Measurements from ENCODE around the gene APBA2.

APBA2 gene

GRCh38 chr15:28969511-28970085, 83.8 kb downstream of the APBA2 start:
- Histone ChIP-seq H4K8ac (ENCODE audit: low read depth, low read length) (no peak overlapping the region), H2BK5ac (ENCODE audit: low read length) (no peak overlapping the region), H4K91ac (ENCODE audit: low read depth, low read length, poor library complexity) (no peak overlapping the region), H3K4me2 (ENCODE audit: insufficient read depth, low read length, poor library complexity, severe bottlenecking) (no peak overlapping the region), H3K4me1 (ENCODE audit: control insufficient read depth in 2 of 2, insufficient read depth in 1 of 2, low read depth in 1 of 2, low read length in 2 of 2) (no peaks in the 10 kb centered on the region), H3K79me1 (ENCODE audit: low read depth, low read length) (no peaks in the 10 kb centered on the region), H3K4ac (ENCODE audit: low read length) (no peak overlapping the region), H3K9me3 (replicated peaks in 1 of 2; ENCODE audit: control insufficient read depth in 2 of 2, insufficient read depth in 1 of 2, low read depth in 1 of 2, low read length in 2 of 2) (peaks cover 0 to 3% of the 10 kb centered on the region in 2 donors), H3K9ac (ENCODE audit: low read depth, low read length, poor library complexity) (no peak overlapping the region), H2AK5ac (ENCODE audit: low read depth, low read length) (no peak overlapping the region), H2BK15ac (ENCODE audit: low read length) (no peak overlapping the region), H3K23ac (ENCODE audit: low read depth, low read length, poor library complexity) (no peak overlapping the region), H3K18ac (ENCODE audit: low read length) (no peak overlapping the region), H3K27me3 (ENCODE audit: control insufficient read depth in 3 of 3, insufficient read depth in 3 of 3, low read depth in 1 of 3, low read length in 3 of 3) (no peaks in the 10 kb centered on the region), H2BK120ac (ENCODE audit: low read depth, low read length) (no peak overlapping the region), H2BK12ac (ENCODE audit: low read length) (no peak overlapping the region), H3K36me3 (replicated peaks in 1 of 2; ENCODE audit: control insufficient read depth in 2 of 2, insufficient read depth in 2 of 2, low read length in 2 of 2) (peaks cover 0 to 8% of the 10 kb centered on the region in 2 donors), H2AFZ (ENCODE audit: low read length) (no peak overlapping the region), H3K27ac (replicated peaks; ENCODE audit: low read length) (no peak overlapping the region), H3K4me3 (ENCODE audit: low read length in 2 of 2) (no peak overlapping the region), H3K14ac (ENCODE audit: low read length) (no peak overlapping the region)
- DNase-seq (ENCODE audit: low spot score) = no peak
- no CpG with 5 or more reads among the region's 14 CpGs for WGBS, 2 donors (ENCODE audit: extremely low coverage in 2 of 2, insufficient read length in 2 of 2, insufficient replicate concordance in 1 of 2)

GRCh38 chr15:28974142-28974541, 88.4 kb downstream of the APBA2 start:
- no peak overlapping the region for H3K4ac ChIP-seq (ENCODE audit: low read length)
- H4K91ac ChIP-seq (ENCODE audit: low read depth, low read length, poor library complexity) = no peak overlapping the region
- H3K27ac ChIP-seq (replicated peaks; ENCODE audit: low read length) = no peak overlapping the region
- H3K18ac ChIP-seq (ENCODE audit: low read length) = no peak overlapping the region
- no peaks in the 10 kb centered on the region for H3K79me1 ChIP-seq (ENCODE audit: low read depth, low read length)
- peaks cover 0 to 5% of the 10 kb centered on the region in 2 donors for H3K36me3 ChIP-seq (replicated peaks in 1 of 2; ENCODE audit: control insufficient read depth in 2 of 2, insufficient read depth in 2 of 2, low read length in 2 of 2)
- H2BK120ac ChIP-seq (ENCODE audit: low read depth, low read length) = no peak overlapping the region
- H2BK12ac ChIP-seq (ENCODE audit: low read length) = no peak overlapping the region
- no peak overlapping the region for H3K23ac ChIP-seq (ENCODE audit: low read depth, low read length, poor library complexity)
- WGBS, 2 donors (ENCODE audit: extremely low coverage in 2 of 2, insufficient read length in 2 of 2, insufficient replicate concordance in 1 of 2) = no CpG with 5 or more reads among the region's 7 CpGs
- peaks cover 7 to 20% of the 10 kb centered on the region in 2 donors for H3K4me1 ChIP-seq (ENCODE audit: control insufficient read depth in 2 of 2, insufficient read depth in 1 of 2, low read depth in 1 of 2, low read length in 2 of 2)
- H2AFZ ChIP-seq (ENCODE audit: low read length) = no peak overlapping the region
- H2BK5ac ChIP-seq (ENCODE audit: low read length) = no peak overlapping the region
- DNase-seq (ENCODE audit: low spot score) = no peak
- H3K4me2 ChIP-seq (ENCODE audit: insufficient read depth, low read length, poor library complexity, severe bottlenecking) = no peak overlapping the region
- H3K27me3 ChIP-seq (ENCODE audit: control insufficient read depth in 3 of 3, insufficient read depth in 3 of 3, low read depth in 1 of 3, low read length in 3 of 3) = no peaks in the 10 kb centered on the region
- no peak overlapping the region for H2BK15ac ChIP-seq (ENCODE audit: low read length)
- no peaks in the 10 kb centered on the region for H3K9me3 ChIP-seq (replicated peaks in 1 of 2; ENCODE audit: control insufficient read depth in 2 of 2, insufficient read depth in 1 of 2, low read depth in 1 of 2, low read length in 2 of 2)
- H3K14ac ChIP-seq (ENCODE audit: low read length) = no peak overlapping the region
- no peak overlapping the region for H4K8ac ChIP-seq (ENCODE audit: low read depth, low read length)
- H3K9ac ChIP-seq (ENCODE audit: low read depth, low read length, poor library complexity) = no peak overlapping the region
- no peak overlapping the region for H3K4me3 ChIP-seq (ENCODE audit: low read length in 2 of 2)
- H2AK5ac ChIP-seq (ENCODE audit: low read depth, low read length) = no peak overlapping the region

- no peak overlapping the region for H2AFZ ChIP-seq (ENCODE audit: low read length)
- no peak overlapping the region for H3K4me2 ChIP-seq (ENCODE audit: insufficient read depth, low read length, poor library complexity, severe bottlenecking)
- H4K8ac ChIP-seq (ENCODE audit: low read depth, low read length) = no peak overlapping the region
- no peak overlapping the region for H2BK120ac ChIP-seq (ENCODE audit: low read depth, low read length)
- no peak overlapping the region for H2BK5ac ChIP-seq (ENCODE audit: low read length)
- H3K18ac ChIP-seq (ENCODE audit: low read length) = no peak overlapping the region
- H2BK15ac ChIP-seq (ENCODE audit: low read length) = no peak overlapping the region
- H3K4me1 ChIP-seq (ENCODE audit: control insufficient read depth in 2 of 2, insufficient read depth in 1 of 2, low read depth in 1 of 2, low read length in 2 of 2) = peaks cover 15 to 25% of the 10 kb centered on the region in 2 donors
- H3K36me3 ChIP-seq (replicated peaks in 1 of 2; ENCODE audit: control insufficient read depth in 2 of 2, insufficient read depth in 2 of 2, low read length in 2 of 2) = no peaks in the 10 kb centered on the region
- H3K27me3 ChIP-seq (ENCODE audit: control insufficient read depth in 3 of 3, insufficient read depth in 3 of 3, low read depth in 1 of 3, low read length in 3 of 3) = no peaks in the 10 kb centered on the region
- H3K27ac ChIP-seq (replicated peaks; ENCODE audit: low read length) = no peak overlapping the region
- no peak overlapping the region for H3K4ac ChIP-seq (ENCODE audit: low read length)
- no peaks in the 10 kb centered on the region for H3K79me1 ChIP-seq (ENCODE audit: low read depth, low read length)
- no CpG with 5 or more reads among the region's 2 CpGs for WGBS, 2 donors (ENCODE audit: extremely low coverage in 2 of 2, insufficient read length in 2 of 2, insufficient replicate concordance in 1 of 2)
- no peak overlapping the region for H3K9ac ChIP-seq (ENCODE audit: low read depth, low read length, poor library complexity)
- H3K14ac ChIP-seq (ENCODE audit: low read length) = no peak overlapping the region
- H3K4me3 ChIP-seq (ENCODE audit: low read length in 2 of 2) = no peak overlapping the region
- no peak overlapping the region for H4K91ac ChIP-seq (ENCODE audit: low read depth, low read length, poor library complexity)
- H2BK12ac ChIP-seq (ENCODE audit: low read length) = no peak overlapping the region
- H2AK5ac ChIP-seq (ENCODE audit: low read depth, low read length) = no peak overlapping the region
- no peak overlapping the region for H3K23ac ChIP-seq (ENCODE audit: low read depth, low read length, poor library complexity)
- no peaks in the 10 kb centered on the region for H3K9me3 ChIP-seq (replicated peaks in 1 of 2; ENCODE audit: control insufficient read depth in 2 of 2, insufficient read depth in 1 of 2, low read depth in 1 of 2, low read length in 2 of 2)
- DNase-seq (ENCODE audit: low spot score) = no peak
These were observed 90.0 kb downstream of the APBA2 start for GRCh38 chr15:28975766-28976179.

- no peak overlapping the region for H3K9ac ChIP-seq (ENCODE audit: low read depth, low read length, poor library complexity)
These were observed 91.7 kb downstream of the APBA2 start for GRCh38 chr15:28977377-28978010.

More at GRCh38 chr15:28977377-28978010, 91.7 kb downstream of the APBA2 start:
- Histone ChIP-seq H3K23ac (ENCODE audit: low read depth, low read length, poor library complexity) (no peak overlapping the region), H3K4ac (ENCODE audit: low read length) (no peak overlapping the region), H3K9me3 (replicated peaks in 1 of 2; ENCODE audit: control insufficient read depth in 2 of 2, insufficient read depth in 1 of 2, low read depth in 1 of 2, low read length in 2 of 2) (no peaks in the 10 kb centered on the region), H3K4me2 (ENCODE audit: insufficient read depth, low read length, poor library complexity, severe bottlenecking) (no peak overlapping the region), H3K4me3 (ENCODE audit: low read length in 2 of 2) (no peak overlapping the region), H3K36me3 (replicated peaks in 1 of 2; ENCODE audit: control insufficient read depth in 2 of 2, insufficient read depth in 2 of 2, low read length in 2 of 2) (peaks cover 0 to 2% of the 10 kb centered on the region in 2 donors), H3K18ac (ENCODE audit: low read length) (no peak overlapping the region), H2BK5ac (ENCODE audit: low read length) (no peak overlapping the region), H4K8ac (ENCODE audit: low read depth, low read length) (no peak overlapping the region), H2AFZ (ENCODE audit: low read length) (no peak overlapping the region), H2BK120ac (ENCODE audit: low read depth, low read length) (no peak overlapping the region), H2AK5ac (ENCODE audit: low read depth, low read length) (no peak overlapping the region), H2BK15ac (ENCODE audit: low read length) (no peak overlapping the region), H3K79me1 (ENCODE audit: low read depth, low read length) (no peaks in the 10 kb centered on the region), H4K91ac (ENCODE audit: low read depth, low read length, poor library complexity) (no peak overlapping the region), H3K4me1 (ENCODE audit: control insufficient read depth in 2 of 2, insufficient read depth in 1 of 2, low read depth in 1 of 2, low read length in 2 of 2) (peaks cover 15 to 25% of the 10 kb centered on the region in 2 donors), H2BK12ac (ENCODE audit: low read length) (no peak overlapping the region), H3K27me3 (ENCODE audit: control insufficient read depth in 3 of 3, insufficient read depth in 3 of 3, low read depth in 1 of 3, low read length in 3 of 3) (no peaks in the 10 kb centered on the region), H3K14ac (ENCODE audit: low read length) (no peak overlapping the region), H3K27ac (replicated peaks; ENCODE audit: low read length) (no peak overlapping the region)
- no CpG with 5 or more reads among the region's 6 CpGs for WGBS, 2 donors (ENCODE audit: extremely low coverage in 2 of 2, insufficient read length in 2 of 2, insufficient replicate concordance in 1 of 2)
- DNase-seq (ENCODE audit: low spot score) = no peak
